ENCODE data around the gene HCFC1R1.

GRCh38 chr16:2974319-2975056, 49.3 kb downstream of the HCFC1R1 start:
- no peak for TF ChIP-seq CTCF (IDR thresholded peaks at IDR 0.05)
- no peak for TF ChIP-seq USF2 (CRISPR knock-in tag; IDR thresholded peaks at IDR 0.05)
- TF ChIP-seq SP1 (CRISPR knock-in tag; conservative IDR thresholded peaks at IDR 0.05), result no peak
- TF ChIP-seq E2F5 (CRISPR knock-in tag; IDR thresholded peaks at IDR 0.05), result no peak
- no peak for TF ChIP-seq ZNF121 (CRISPR knock-in tag; IDR thresholded peaks at IDR 0.05)
- TF ChIP-seq ELF4 (CRISPR knock-in tag; IDR thresholded peaks at IDR 0.05; ENCODE audit: low read depth), result no peak
- no peak for TF ChIP-seq ZNF317 (CRISPR knock-in tag; IDR thresholded peaks at IDR 0.05; ENCODE audit: borderline replicate concordance, low read depth)
- no peak for TF ChIP-seq NR2C2 (CRISPR knock-in tag; IDR thresholded peaks at IDR 0.05)
- TF ChIP-seq RELA (CRISPR knock-in tag; IDR thresholded peaks at IDR 0.05; ENCODE audit: borderline replicate concordance), result no peak
- TF ChIP-seq HMGA2 (CRISPR knock-in tag; IDR thresholded peaks at IDR 0.05), result no peak
- TF ChIP-seq ATF1 (CRISPR knock-in tag; IDR thresholded peaks at IDR 0.05), result no peak
